Measurements from ENCODE around the gene ANKIB1.
"Not testable (repeated sequence)": the region's sequence is repeated elsewhere in the genome, so short reads cannot be mapped to it uniquely, and the experiment has no call there.

The ANKIB1 gene

GRCh38 chr7:92245487-92246359 is at the start of gene ANKIB1, which contains the start of gene KRIT1:
ANKIB1 (plus strand) TSS chr7:92245974; CDS start chr7:92294979, 49,005 bp downstream.
KRIT1 (minus strand) TSS chr7:92245914; CDS start chr7:92242135, 3,779 bp downstream.
- FAIRE-seq, result peak; percentile 59

- FAIRE-seq, result no peak
Observed at GRCh38 chr7:92200791-92201190, 45.0 kb upstream of the ANKIB1 start.

GRCh38 chr7:92205987-92206386 is 39.8 kb upstream of the ANKIB1 start:
- no peak for FAIRE-seq

- no peak for FAIRE-seq
Observed at GRCh38 chr7:92206672-92207071, 39.1 kb upstream of the ANKIB1 start.

- FAIRE-seq, result no peak
Observed at GRCh38 chr7:92221766-92222165, 24.0 kb upstream of the ANKIB1 start.

GRCh38 chr7:92226981-92227380 is 18.8 kb upstream of the ANKIB1 start:
- FAIRE-seq, result no peak

GRCh38 chr7:92228100-92228499 is 17.7 kb upstream of the ANKIB1 start:
- FAIRE-seq, result no peak

- FAIRE-seq, result no peak
Observed at GRCh38 chr7:92228742-92229141, 17.0 kb upstream of the ANKIB1 start.

GRCh38 chr7:92230547-92230946 is 15.2 kb upstream of the ANKIB1 start:
- FAIRE-seq, result no peak

- FAIRE-seq, result no peak
Observed at GRCh38 chr7:92242972-92243371, 2.8 kb upstream of the ANKIB1 start.

- no peak for FAIRE-seq
Observed at GRCh38 chr7:92244808-92245486, 827 bp upstream of the ANKIB1 start.

- no peak for FAIRE-seq
Observed at GRCh38 chr7:92246360-92247101, 757 bp downstream of the ANKIB1 start.

GRCh38 chr7:92250603-92251002 is 4.8 kb downstream of the ANKIB1 start:
- no peak for FAIRE-seq

GRCh38 chr7:92251181-92251580 is 5.4 kb downstream of the ANKIB1 start:
- no peak for FAIRE-seq

- no peak for FAIRE-seq
Observed at GRCh38 chr7:92253251-92253650, 7.5 kb downstream of the ANKIB1 start.

- FAIRE-seq, result not testable (repeated sequence)
Observed at GRCh38 chr7:92254800-92255199, 9.0 kb downstream of the ANKIB1 start.

GRCh38 chr7:92255308-92255707 is 9.5 kb downstream of the ANKIB1 start:
- FAIRE-seq, result no peak

- FAIRE-seq, result no peak
Observed at GRCh38 chr7:92259062-92259461, 13.3 kb downstream of the ANKIB1 start.

- no peak for FAIRE-seq
Observed at GRCh38 chr7:92259610-92260247, 14.0 kb downstream of the ANKIB1 start.

GRCh38 chr7:92260248-92260781 is 14.5 kb downstream of the ANKIB1 start:
- no peak for FAIRE-seq

GRCh38 chr7:92266415-92267241 is 20.9 kb downstream of the ANKIB1 start:
- FAIRE-seq, result no peak

GRCh38 chr7:92268921-92269320 is 23.1 kb downstream of the ANKIB1 start:
- no peak for FAIRE-seq

All from G401.6 (cell line).